DMS 273 (cell line): ENCODE data around the gene ACAD10.

ENCODE experiments used
- DNase-seq: peaks from one replicate; lab custom pipeline; 2025; ENCODE audit not compliant: unreplicated experiment; lab: John Stamatoyannopoulos, UW

The ACAD10 gene

DNA sequence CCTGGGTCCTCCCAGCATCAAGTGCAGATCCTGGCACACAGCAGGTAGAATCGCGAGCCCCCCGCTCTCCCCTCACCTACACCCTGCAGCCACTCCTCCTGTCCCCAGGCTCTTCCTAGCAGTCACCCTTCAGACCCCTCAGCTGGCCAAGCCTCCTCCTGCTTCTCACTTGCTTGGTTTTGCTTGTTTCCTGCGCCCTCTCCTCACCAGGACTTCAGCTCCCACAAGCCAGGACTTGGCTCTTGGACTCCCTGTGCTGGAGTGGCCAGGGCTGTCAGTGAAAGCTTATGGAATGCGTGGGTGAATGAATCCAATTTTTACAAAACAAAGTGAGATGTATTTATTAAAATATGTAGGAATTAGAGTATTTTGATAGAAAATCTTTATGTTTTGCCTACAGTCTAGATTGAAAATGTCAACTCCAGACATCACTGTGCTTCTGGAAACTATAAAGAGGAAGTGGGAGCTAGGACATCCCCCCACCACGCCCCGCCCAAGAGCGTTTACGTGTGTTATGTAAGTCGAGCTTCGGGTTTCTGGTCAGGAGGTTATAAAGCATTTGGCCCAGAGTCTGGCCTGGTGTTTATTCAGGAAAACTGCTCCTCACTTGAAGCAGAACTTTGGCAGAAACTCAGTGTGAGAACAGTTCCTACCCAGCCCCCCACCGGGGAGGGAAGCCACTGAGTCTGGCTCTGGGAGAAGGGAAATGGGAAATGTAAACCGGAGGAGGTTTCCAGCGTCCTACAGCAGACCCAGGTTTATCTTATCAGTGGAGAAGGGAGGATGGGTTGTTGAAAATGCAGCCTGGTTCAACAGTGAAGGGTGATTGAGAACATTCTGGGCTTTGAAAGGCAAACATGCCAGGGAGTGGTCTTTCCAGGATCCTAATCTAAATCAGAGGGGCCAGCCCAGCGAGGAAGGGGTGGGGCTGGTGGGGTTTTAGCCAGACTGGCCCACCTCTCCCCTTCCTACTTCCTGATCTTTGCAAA lies 89.6 kb downstream of the ACAD10 start:
- peak; percentile 32 for DNase-seq

DNA sequence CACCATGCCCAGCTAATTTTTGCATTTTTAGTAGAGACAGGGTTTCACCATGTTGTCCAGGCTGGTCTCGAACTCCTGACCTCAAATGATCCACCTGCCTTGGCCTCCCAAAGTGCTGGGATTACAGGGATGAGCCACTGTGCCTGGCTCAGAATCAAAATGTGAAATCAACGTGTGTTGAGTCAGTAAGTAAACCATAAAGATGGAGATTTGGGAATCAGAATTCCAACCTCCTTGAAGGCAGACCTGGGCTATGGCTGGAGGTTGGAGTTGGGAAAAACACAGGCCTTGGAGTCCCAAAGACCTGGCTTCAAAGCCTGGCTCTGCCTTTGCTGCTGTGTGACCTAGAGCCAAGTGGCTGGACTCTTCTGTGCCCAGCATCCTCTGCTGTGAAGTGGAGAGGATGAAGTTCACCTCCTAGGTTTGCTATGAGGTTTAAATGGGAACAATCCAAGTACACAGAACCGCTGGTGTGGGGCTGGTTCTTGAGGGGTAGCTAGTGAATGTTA lies 91.0 kb downstream of the ACAD10 start:
- DNase-seq, result no peak

- DNase-seq, result no peak
Measured at GRCh38 chr12:111777345-111778045, 91.6 kb downstream of the ACAD10 start.

GRCh38 chr12:111780166-111780565 lies 94.3 kb downstream of the ACAD10 start:
- no peak for DNase-seq

DNA sequence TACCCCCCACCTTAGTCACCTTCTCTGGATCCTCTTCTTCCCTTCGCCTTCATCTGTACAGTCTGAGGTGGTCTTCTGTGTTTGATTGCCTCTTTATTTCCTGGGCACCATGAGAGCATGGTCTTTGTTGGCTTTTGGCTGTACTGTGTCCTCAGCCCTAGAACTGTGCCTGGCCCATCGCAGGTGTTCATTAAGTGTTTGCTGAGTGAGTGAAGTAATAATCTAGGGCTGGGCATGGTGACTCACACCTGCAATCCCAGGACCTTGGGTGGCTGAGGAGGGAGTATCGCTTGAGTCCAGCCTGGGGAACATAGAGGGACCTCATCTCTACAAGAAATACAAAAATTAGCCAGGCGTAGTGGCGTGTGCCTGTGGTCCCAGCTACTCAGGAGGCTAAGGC lies 94.8 kb downstream of the ACAD10 start:
- DNase-seq, result no peak

GRCh38 chr12:111781085-111781658 lies 95.3 kb downstream of the ACAD10 start:
- no peak for DNase-seq

- DNase-seq, result no peak
Measured at GRCh38 chr12:111783046-111783445, 97.2 kb downstream of the ACAD10 start.

DNA sequence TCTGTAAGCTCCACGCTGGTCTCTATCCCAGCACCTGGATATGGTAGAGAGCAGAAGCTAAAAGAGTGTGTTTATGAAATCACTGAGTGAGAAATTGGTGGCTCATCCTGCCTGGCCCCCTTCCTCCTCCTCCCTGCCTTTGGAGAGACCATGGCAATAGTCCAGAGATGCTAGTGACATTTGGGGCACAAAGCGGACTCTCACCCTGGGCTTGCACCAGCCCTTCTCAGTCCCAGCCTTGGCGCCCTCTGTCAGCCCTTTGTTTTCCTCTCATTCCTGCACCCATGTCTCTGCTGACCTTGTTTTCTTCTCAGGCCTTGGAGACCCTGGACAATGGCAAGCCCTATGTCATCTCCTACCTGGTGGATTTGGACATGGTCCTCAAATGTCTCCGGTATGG lies 99.1 kb downstream of the ACAD10 start:
- DNase-seq, result no peak

DNA sequence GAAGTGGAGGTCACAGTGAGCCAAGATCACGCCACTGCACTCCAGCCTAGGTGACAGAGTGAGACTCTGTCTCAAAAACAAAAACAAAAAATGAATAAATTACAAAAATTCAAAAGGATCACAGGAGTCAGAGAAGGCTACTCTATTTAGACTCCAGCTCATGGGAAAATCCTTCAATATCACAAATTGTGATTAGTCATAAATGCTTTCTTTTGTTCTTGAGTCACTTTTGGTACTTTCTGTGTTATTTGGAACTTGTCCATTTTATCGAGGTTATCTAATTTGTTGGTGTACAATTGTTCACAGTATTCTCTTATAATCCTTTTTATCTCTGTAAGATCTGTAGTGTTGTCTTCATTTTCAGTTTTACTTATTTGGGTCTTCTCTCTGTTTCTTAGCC lies 99.8 kb downstream of the ACAD10 start:
- DNase-seq, result no peak

- peak; percentile 56 for DNase-seq
Measured at GRCh38 chr12:111788178-111788654, 102.4 kb downstream of the ACAD10 start.

DNA sequence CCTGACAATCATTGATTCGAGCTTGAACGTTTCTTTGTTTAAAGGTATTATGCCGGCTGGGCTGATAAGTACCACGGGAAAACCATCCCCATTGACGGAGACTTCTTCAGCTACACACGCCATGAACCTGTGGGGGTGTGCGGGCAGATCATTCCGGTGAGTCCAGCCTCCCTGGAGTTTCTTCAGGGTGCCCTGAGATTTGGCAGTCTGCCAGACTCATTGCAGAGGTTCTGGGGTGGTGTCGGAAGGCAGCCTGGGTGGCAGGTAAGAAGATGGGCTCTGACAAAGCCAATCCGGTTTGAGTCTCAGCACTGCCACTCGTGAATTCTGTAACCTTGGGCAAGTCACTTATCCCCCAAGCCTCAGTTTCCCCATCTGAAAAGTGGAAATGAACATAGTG lies 103.9 kb downstream of the ACAD10 start:
- no peak for DNase-seq

DNA sequence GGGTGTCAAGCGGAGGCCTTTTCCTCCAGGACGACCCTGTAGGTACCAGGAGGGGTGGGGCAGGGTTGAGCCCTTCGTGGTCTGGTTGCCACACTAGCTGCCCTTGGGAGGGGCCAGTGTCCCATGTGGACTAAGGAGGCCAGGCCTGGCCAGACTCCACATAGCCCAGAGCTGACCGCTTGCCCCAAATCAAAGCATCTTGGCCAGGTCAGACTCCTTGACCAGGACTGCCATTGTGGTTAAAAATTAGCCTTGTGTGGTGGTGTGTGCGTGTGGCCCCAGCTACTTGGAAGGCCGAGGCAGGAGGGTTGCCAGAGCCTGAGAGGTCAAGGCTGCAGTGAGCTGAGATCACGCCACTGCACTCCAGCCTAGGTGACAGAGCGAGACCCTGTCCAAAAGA lies 105.7 kb downstream of the ACAD10 start:
- no peak for DNase-seq

GRCh38 chr12:111792155-111792855 lies 106.5 kb downstream of the ACAD10 start:
- no peak for DNase-seq

- DNase-seq, result no peak
Measured at GRCh38 chr12:111792856-111793235, 107.0 kb downstream of the ACAD10 start.

DNA sequence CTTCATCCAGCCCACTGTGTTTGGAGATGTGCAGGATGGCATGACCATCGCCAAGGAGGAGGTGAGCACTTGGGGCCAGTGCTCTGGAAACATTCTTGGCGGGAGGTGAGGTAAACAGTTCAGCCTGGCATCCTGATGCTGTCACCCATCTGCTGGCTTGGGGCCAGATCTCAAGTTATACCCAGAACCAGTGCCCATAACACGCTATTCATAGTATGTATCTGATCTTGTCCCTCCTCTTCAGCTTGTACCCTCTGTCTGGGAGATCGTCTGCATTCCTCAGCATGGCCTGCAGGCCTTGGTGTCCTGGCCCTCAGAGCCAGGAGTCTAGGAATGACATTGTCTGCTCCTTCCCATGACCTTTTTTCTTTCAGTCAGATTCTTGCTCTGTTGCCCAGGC lies 112.3 kb downstream of the ACAD10 start:
- no peak for DNase-seq

DNA sequence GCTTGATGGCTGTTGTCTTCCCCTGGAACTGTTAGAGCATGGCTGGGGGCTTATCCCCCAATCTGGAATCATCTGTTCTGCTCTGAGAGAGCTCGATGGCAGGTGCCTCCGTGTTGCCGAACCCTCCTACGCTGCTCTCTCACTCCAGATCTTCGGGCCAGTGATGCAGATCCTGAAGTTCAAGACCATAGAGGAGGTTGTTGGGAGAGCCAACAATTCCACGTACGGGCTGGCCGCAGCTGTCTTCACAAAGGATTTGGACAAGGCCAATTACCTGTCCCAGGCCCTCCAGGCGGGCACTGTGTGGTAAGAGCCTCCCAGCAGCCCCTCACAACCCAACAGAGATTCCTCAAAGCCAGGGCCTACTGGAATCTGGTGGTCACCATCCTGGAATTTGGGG lies 113.9 kb downstream of the ACAD10 start:
- no peak for DNase-seq

- DNase-seq, result no peak
Measured at GRCh38 chr12:111803038-111803626, 117.3 kb downstream of the ACAD10 start.

DNA sequence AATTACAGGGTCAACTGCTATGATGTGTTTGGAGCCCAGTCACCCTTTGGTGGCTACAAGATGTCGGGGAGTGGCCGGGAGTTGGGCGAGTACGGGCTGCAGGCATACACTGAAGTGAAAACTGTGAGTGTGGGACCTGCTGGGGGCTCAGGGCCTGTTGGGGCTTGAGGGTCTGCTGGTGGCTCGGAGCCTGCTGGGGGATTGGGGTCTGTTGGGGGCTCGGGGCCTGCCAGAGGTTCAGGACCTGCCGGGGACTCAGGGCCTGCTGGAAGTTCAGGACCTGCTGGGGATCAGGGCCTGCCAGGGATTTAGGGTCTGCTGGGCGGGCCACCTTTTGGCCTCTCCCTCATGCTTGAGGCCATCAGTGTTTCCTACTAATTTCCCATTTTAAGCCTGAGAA lies 118.0 kb downstream of the ACAD10 start:
- DNase-seq, result no peak

GRCh38 chr12:111806304-111806703 lies 120.5 kb downstream of the ACAD10 start:
- no peak for DNase-seq
